Hepatic stellate cell (primary cell): ENCODE data around the gene FOXS1.
A peak's percentile ranks its signal among the peaks of the same experiment; 100 is the strongest.

Source experiments
- DNase-seq: peaks from one replicate; pipeline ENCODE4 v3.0.0; 2011; ENCODE audit warnings: low spot score

The FOXS1 gene

GRCh38 chr20:31845300-31845863 is at the start of gene FOXS1:
Gene FOXS1 (minus strand): TSS chr20:31845604. CDS start chr20:31845542, 62 bp downstream.
- DNase-seq = peak; percentile 54

GRCh38 chr20:31890646-31891045 is 45.2 kb upstream of the FOXS1 start:
- DNase-seq = no peak

- no peak for DNase-seq
Measured at GRCh38 chr20:31883829-31884228, 38.4 kb upstream of the FOXS1 start.

GRCh38 chr20:31881945-31882344 is 36.5 kb upstream of the FOXS1 start:
- DNase-seq = no peak

GRCh38 chr20:31879143-31879987 is 34.0 kb upstream of the FOXS1 start:
- peak; percentile 97 for DNase-seq

- no peak for DNase-seq
Measured at GRCh38 chr20:31877684-31878083, 32.3 kb upstream of the FOXS1 start.

GRCh38 chr20:31875671-31876070 is 30.3 kb upstream of the FOXS1 start:
- DNase-seq = no peak

GRCh38 chr20:31872406-31872805 is 27.0 kb upstream of the FOXS1 start:
- no peak for DNase-seq

GRCh38 chr20:31871618-31871954 is 26.2 kb upstream of the FOXS1 start:
- no peak for DNase-seq

- no peak for DNase-seq
Measured at GRCh38 chr20:31870726-31871617, 25.6 kb upstream of the FOXS1 start.

GRCh38 chr20:31869942-31870725 is 24.7 kb upstream of the FOXS1 start, which contains the start of the genes DUSP15 and TTLL9:
Gene DUSP15 (minus strand): TSS chr20:31870527. CDS start chr20:31870337, 190 bp downstream.
Gene TTLL9 (plus strand): TSS chr20:31870634. CDS start chr20:31871127, 493 bp downstream.
- DNase-seq = no peak

GRCh38 chr20:31869673-31869941 is 24.2 kb upstream of the FOXS1 start:
- no peak for DNase-seq

- no peak for DNase-seq
Measured at GRCh38 chr20:31868853-31869672, 23.7 kb upstream of the FOXS1 start.

GRCh38 chr20:31866221-31866620 is 20.8 kb upstream of the FOXS1 start:
- DNase-seq = no peak

- no peak for DNase-seq
Measured at GRCh38 chr20:31864521-31865400, 19.4 kb upstream of the FOXS1 start.

GRCh38 chr20:31863296-31864085 is 18.1 kb upstream of the FOXS1 start:
- no peak for DNase-seq

- no peak for DNase-seq
Measured at GRCh38 chr20:31862506-31862905, 17.1 kb upstream of the FOXS1 start.

GRCh38 chr20:31862157-31862470 is 16.7 kb upstream of the FOXS1 start:
- DNase-seq = no peak

- DNase-seq = peak; percentile 76
Measured at GRCh38 chr20:31861385-31862156, 16.2 kb upstream of the FOXS1 start.
